ENCODE measurements around the gene DCLRE1A. TPM values are rescaled to one million over a fixed set of nuclear protein-coding genes. Genes with fewer than 3 reads are reported as not detected.
"Not testable (repeated sequence)": the region's sequence is repeated elsewhere in the genome, so short reads cannot be mapped to it uniquely, and the experiment has no call there.

The DCLRE1A gene
- total RNA-seq, 1 donor from 2014 or later, result 14.4 TPM

DNA sequence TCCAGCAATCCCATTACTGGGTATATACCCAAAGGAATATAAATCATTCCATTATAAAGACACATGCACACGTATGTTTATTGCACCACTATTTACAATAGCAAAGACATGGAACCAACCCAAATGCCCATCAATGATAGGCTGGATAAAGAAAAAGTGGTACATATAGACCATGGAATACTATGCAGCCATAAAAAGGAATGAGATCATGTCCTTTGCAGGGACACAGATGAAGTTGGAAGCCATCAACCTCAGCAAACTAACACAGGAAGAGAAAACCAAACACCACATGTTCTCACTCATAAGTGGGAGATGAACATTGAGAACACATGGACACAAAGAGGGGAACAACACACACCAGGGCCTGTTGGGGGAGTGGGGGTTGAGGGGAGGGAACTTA lies 39.2 kb downstream of the DCLRE1A start:
- H3K4me1 Mint-ChIP-seq (ENCODE audit: low read depth); H3K27ac Mint-ChIP-seq; intact Hi-C loops (cut with micrococcal nuclease); DNase-seq (ENCODE audit: low spot score); H3K4me3 Mint-ChIP-seq; H3K9me3 Mint-ChIP-seq; H3K36me3 Mint-ChIP-seq (ENCODE audit: low read depth): not testable (repeated sequence)
- peaks cover 20% of the 10 kb centered on the region for H3K27me3 Mint-ChIP-seq (ENCODE audit: insufficient read depth)

DNA sequence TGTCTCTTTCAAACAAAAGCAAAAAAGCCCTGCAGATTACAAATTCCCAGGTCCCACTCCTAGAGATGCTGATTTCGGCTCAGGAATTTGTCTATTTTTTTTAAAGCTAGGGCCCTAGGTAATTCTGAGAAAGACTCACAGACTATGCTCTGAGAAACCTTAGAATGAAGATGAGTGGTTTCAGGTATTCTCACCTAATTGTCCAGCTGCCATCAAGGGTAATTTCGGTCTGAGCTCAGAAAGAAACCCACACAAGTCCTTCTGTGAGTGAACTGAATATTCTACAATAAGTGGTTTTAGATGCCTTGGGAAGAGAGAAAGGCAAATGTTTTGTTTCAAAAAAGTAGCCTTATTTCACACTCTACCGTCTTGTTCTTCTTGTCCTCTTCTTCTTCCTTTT lies 45.7 kb downstream of the DCLRE1A start:
- Mint-ChIP-seq H3K36me3 (ENCODE audit: low read depth) (no peaks in the 10 kb centered on the region), H3K4me1 (ENCODE audit: low read depth) (no peaks in the 10 kb centered on the region), H3K9me3 (peaks cover 4% of the 10 kb centered on the region), H3K27me3 (ENCODE audit: insufficient read depth) (peaks cover 45% of the 10 kb centered on the region), H3K4me3 (no peak overlapping the region), H3K27ac (no peak overlapping the region)
- intact Hi-C loops (cut with micrococcal nuclease), result no loop called here
- DNase-seq (ENCODE audit: low spot score), result no peak

DNA sequence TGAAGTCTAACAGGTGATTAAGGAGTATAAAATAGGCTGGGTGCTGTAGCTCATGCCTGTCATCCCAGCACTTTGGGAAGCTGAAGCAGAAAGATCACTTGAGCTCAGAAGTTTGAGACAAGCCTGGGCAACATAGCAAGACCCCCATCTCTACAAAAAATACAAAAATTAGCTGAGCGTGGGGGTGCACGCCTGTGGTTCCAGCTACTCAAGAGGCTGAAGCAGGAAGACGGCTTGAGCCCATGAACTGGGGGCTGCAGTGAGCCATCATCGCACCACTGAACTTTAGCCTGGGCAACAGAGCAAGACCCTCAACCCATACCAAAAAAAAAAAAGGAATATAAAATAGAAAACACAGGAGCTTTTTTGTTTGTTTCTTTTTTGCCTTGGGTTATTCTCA lies 47.4 kb downstream of the DCLRE1A start:
- Mint-ChIP-seq H3K27ac (no peak overlapping the region), H3K4me1 (ENCODE audit: low read depth) (no peaks in the 10 kb centered on the region), H3K4me3 (no peak overlapping the region), H3K9me3 (no peaks in the 10 kb centered on the region), H3K27me3 (ENCODE audit: insufficient read depth) (peaks cover 43% of the 10 kb centered on the region), H3K36me3 (ENCODE audit: low read depth) (no peaks in the 10 kb centered on the region)
- no peak for DNase-seq (ENCODE audit: low spot score)
- intact Hi-C loops (cut with micrococcal nuclease), result no loop called here

DNA sequence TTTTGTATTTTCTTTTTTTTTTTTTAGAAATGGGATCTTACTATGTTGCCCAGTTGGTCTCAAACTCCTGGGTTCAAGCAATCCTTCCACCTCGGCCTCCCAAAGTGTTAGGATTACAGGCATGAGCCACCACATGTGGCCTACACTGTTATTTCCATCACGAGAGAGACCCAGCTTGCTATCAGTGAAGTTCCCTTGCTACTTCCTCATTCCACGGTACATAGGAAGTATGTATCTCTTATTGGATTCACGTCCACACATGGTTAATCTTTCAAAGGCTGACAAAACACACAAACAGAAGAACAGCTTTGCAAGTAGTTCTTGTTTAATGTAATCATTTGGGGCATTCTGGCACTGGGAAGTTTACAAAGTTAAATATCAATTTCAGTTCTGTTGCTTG lies 50.9 kb downstream of the DCLRE1A start:
- no peaks in the 10 kb centered on the region for H3K9me3 Mint-ChIP-seq

DNA sequence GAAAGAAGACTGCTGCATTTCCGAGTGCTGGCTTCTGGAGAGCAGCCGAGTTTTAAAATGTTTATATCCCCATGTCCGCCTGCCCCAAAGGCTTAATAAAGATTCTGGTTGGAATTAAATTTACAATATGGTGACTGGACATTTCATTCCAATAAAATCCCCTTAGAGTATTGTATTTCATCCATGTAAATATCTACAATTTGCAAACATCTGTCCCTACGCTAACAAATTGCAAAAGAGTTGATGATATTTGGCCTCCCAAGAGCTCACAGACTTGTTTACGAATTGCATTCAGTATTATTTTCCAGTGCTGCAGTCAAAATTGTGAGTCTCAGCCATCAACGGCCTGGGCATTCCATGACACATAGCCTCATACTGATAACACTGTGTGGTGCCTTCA lies 52.3 kb downstream of the DCLRE1A start:
- intact Hi-C loops (cut with micrococcal nuclease), result no loop called here
- no peak for DNase-seq (ENCODE audit: low spot score)
- Mint-ChIP-seq H3K4me3 (no peak overlapping the region), H3K9me3 (no peaks in the 10 kb centered on the region), H3K27ac (no peak overlapping the region), H3K27me3 (ENCODE audit: insufficient read depth) (peaks cover 48% of the 10 kb centered on the region), H3K4me1 (ENCODE audit: low read depth) (no peaks in the 10 kb centered on the region), H3K36me3 (ENCODE audit: low read depth) (no peaks in the 10 kb centered on the region)

More for the DNA sequence above, 50.9 kb downstream of the DCLRE1A start:
- Mint-ChIP-seq H3K4me1 (ENCODE audit: low read depth) (no peaks in the 10 kb centered on the region), H3K27me3 (ENCODE audit: insufficient read depth) (peaks cover 42% of the 10 kb centered on the region), H3K27ac (no peak overlapping the region), H3K4me3 (no peak overlapping the region), H3K36me3 (ENCODE audit: low read depth) (no peaks in the 10 kb centered on the region)
- DNase-seq (ENCODE audit: low spot score), result no peak
- intact Hi-C loops (cut with micrococcal nuclease), result no loop called here

DNA sequence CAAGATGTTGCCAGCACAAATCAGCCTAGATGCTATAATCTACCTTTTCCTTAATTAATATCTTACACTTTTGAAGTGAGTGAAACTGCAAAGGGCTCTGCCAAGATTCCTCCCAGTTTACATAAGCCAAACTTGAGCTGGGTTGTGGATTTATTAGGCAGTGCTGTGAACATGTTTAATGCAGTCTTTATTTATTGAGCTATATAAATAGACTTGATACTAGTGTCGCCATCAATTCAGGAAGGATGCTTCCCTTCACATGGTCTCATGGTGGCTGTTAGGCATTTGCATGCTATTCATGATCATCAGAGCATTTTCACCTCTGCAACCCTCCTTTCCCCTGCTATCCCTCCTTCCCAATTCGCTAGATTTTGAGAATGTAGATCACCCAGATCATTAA lies 62.2 kb downstream of the DCLRE1A start:
- Mint-ChIP-seq H3K4me3 (no peak overlapping the region), H3K27ac (no peak overlapping the region), H3K27me3 (ENCODE audit: insufficient read depth) (peaks cover 27% of the 10 kb centered on the region), H3K36me3 (ENCODE audit: low read depth) (no peaks in the 10 kb centered on the region), H3K9me3 (no peaks in the 10 kb centered on the region), H3K4me1 (ENCODE audit: low read depth) (no peaks in the 10 kb centered on the region)
- intact Hi-C loops (cut with micrococcal nuclease), result no loop called here
- DNase-seq (ENCODE audit: low spot score), result no peak

DNA sequence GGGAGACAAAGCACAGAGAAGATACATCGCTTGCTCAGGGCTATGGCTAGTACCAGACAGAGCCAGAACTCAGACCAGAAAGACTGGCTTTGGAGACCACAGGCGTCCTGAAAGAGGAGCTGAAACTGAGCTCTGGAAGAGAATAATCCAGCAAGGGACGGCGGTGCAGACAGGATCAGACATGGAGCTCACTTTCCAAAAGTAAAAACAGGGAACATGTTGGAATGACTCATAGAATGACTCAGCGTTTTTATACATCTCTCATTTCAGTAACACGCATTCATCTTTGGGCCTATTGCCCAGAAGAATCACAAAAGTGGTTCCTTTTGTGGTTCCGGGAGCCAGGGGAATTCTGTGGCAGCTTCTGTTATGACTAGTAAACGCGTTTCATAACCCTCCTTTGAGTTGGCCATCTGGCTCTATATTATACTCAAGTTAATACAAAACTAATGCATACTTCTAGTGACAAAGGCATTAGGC lies 65.2 kb downstream of the DCLRE1A start:
- H3K27me3 Mint-ChIP-seq (ENCODE audit: insufficient read depth), result peaks cover 17% of the 10 kb centered on the region
- no peak overlapping the region for H3K27ac Mint-ChIP-seq
- H3K4me1 Mint-ChIP-seq (ENCODE audit: low read depth), result no peaks in the 10 kb centered on the region
- DNase-seq (ENCODE audit: low spot score), result no peak
- no peaks in the 10 kb centered on the region for H3K36me3 Mint-ChIP-seq (ENCODE audit: low read depth)
- no peak overlapping the region for H3K4me3 Mint-ChIP-seq
- H3K9me3 Mint-ChIP-seq, result no peaks in the 10 kb centered on the region
- intact Hi-C loops (cut with micrococcal nuclease), result no loop called here

Other genes starting within 250 kb of the DCLRE1A start
- gene NRAP, start 190.0 kb downstream of the DCLRE1A start, total RNA-seq, result not detected in 2 replicates
- 20.7 and 25.1 TPM in 2 replicates for gene CASP7, start 174.2 kb downstream of the DCLRE1A start, total RNA-seq
- gene PLEKHS1, start 102.4 kb downstream of the DCLRE1A start, total RNA-seq, result 0.05 and 0.07 TPM in 2 replicates
- gene NHLRC2, start 579 bp upstream of the DCLRE1A start, total RNA-seq, result 28.2 and 28.9 TPM in 2 replicates
- gene ADRB1, start 189.8 kb upstream of the DCLRE1A start, total RNA-seq, result not detected in 2 replicates

Measured in activated T-helper 1 cell treated with anti-CD3 and anti-CD28 coated beads, Interleukin-12 subunit alpha, Interleukin-12 subunit beta, Interleukin-2, Interleukin-4 antibody, amounts not matched to agents 30 ng/mL and 10 ng/mL and 1 ng/mL, durations not matched to agents 14 hours and 24 hours and 36 hours (primary cell).